GM21529 (cell line): ENCODE measurements around the gene CADM1.

Source experiments
- ATAC-seq: cut with Tn5 transposase; IDR thresholded peaks from one replicate; pipeline ENCODE4 v1.9.1; 2021; ENCODE audit not compliant: unreplicated experiment

Gene CADM1

GRCh38 chr11:115256397-115257197 lies 247.6 kb downstream of the CADM1 start:
- peak; percentile 93 for ATAC-seq

- ATAC-seq = no peak
These were observed 249.0 kb downstream of the CADM1 start for GRCh38 chr11:115255006-115255762.

- ATAC-seq = no peak
These were observed 253.1 kb downstream of the CADM1 start for GRCh38 chr11:115251126-115251525.

- no peak for ATAC-seq
These were observed 255.1 kb downstream of the CADM1 start for GRCh38 chr11:115249061-115249578.

GRCh38 chr11:115247953-115248352 lies 256.3 kb downstream of the CADM1 start:
- ATAC-seq = no peak

- no peak for ATAC-seq
These were observed 256.9 kb downstream of the CADM1 start for GRCh38 chr11:115247361-115247760.

GRCh38 chr11:115244758-115245157 lies 259.5 kb downstream of the CADM1 start:
- no peak for ATAC-seq

GRCh38 chr11:115244296-115244695 lies 259.9 kb downstream of the CADM1 start:
- ATAC-seq = no peak

GRCh38 chr11:115242982-115243381 lies 261.2 kb downstream of the CADM1 start:
- ATAC-seq = no peak

- no peak for ATAC-seq
These were observed 262.3 kb downstream of the CADM1 start for GRCh38 chr11:115241899-115242298.

GRCh38 chr11:115238791-115239190 lies 265.4 kb downstream of the CADM1 start:
- ATAC-seq = no peak

- ATAC-seq = no peak
These were observed 266.1 kb downstream of the CADM1 start for GRCh38 chr11:115238086-115238485.

- no peak for ATAC-seq
These were observed 266.6 kb downstream of the CADM1 start for GRCh38 chr11:115237578-115237977.

- no peak for ATAC-seq
These were observed 269.4 kb downstream of the CADM1 start for GRCh38 chr11:115234794-115235193.

GRCh38 chr11:115226556-115226955 lies 277.7 kb downstream of the CADM1 start:
- no peak for ATAC-seq

GRCh38 chr11:115224551-115224950 lies 279.7 kb downstream of the CADM1 start:
- no peak for ATAC-seq

- ATAC-seq = peak; percentile 34
These were observed 281.2 kb downstream of the CADM1 start for GRCh38 chr11:115222863-115223530.

GRCh38 chr11:115222218-115222862 lies 281.9 kb downstream of the CADM1 start:
- peak; percentile 93 for ATAC-seq

- peak; percentile 37 for ATAC-seq
These were observed 282.6 kb downstream of the CADM1 start for GRCh38 chr11:115221461-115222069.

GRCh38 chr11:115220911-115221310 lies 283.3 kb downstream of the CADM1 start:
- no peak for ATAC-seq

- no peak for ATAC-seq
These were observed 283.8 kb downstream of the CADM1 start for GRCh38 chr11:115220423-115220822.
